Hematopoietic multipotent progenitor cell treated with erythropoietin and hydrocortisone succinate and interleukin-3 and kit ligand, for 6 days (in vitro differentiated cells): ENCODE data around the gene RELA.

Experiments
- DNase-seq: peaks from one replicate; pipeline ENCODE4 v3.0.0-alpha.2; 2015

RELA gene

DNA sequence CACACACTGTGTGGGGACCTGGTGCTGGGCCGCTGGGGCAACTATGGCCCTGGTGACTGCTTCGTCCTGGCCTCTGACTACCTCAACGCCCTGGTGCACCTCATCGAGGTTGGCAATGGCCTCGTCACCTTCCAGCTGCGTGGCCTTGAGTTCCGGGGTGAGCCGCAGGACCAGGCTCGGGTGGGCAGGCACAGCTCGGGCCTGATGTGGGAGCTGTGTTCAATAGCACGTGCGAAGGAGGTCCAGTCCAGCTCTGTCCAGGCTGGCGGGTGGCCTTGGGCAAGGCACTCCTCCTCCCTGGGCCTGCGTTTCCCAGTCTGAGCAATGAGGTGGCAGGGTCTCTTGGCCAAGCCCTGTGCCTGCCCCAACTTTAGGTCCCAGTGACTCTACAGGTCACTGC is 33.1 kb downstream of the RELA start:
- no peak for DNase-seq

DNA sequence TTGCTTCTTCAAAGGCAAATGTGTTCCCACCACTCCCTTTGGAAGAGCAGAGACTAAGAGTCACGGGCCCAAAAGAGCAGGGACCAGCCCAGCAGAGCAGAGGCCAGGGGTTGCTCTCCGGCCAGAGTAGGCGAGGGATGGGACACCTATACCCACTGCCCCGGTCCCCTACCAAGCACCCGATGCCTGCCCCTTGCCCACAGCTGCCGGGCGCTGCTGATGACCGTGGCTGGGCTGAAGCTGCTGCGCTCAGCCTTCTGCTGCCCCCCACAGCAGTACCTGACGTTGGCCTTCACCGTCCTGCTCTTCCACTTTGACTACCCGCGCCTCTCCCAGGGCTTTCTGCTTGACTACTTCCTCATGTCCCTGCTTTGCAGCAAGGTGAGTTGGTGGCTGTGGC is 35.5 kb downstream of the RELA start:
- DNase-seq, result no peak

DNA sequence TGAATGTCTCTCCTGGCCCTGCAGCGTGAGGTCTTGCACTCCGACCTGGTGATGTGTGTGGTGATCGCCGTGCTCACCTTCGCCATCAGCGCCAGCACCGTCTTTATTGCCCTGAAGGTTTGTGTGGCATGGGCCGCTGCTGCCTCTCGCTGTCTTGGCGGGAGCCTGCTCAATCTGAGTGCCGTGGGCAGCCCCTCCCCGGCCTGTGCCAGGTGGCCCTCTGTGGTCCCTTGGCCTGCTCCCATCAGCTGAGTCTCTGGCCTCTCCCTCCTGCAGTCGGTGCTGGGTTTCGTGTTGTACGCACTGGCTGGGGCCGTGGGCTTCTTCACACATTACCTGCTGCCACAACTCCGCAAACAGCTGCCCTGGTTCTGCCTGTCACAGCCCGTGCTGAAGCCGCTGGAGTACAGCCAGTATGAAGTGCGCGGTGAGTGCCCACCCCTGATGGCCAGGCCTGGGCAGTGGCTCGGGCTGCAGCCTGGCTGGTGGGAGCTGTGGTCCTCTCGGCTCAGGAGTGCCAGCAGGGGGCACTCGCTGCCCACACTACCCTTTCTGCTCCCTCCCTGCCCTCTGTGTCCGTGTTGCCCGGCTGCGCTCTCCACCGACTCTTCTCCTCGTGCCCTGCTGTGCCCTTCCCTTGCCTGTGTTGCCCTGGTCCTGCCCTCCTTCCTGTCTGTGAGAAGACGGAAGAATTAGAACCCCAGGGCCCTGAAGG is 36.9 kb downstream of the RELA start:
- DNase-seq, result peak; percentile 83

DNA sequence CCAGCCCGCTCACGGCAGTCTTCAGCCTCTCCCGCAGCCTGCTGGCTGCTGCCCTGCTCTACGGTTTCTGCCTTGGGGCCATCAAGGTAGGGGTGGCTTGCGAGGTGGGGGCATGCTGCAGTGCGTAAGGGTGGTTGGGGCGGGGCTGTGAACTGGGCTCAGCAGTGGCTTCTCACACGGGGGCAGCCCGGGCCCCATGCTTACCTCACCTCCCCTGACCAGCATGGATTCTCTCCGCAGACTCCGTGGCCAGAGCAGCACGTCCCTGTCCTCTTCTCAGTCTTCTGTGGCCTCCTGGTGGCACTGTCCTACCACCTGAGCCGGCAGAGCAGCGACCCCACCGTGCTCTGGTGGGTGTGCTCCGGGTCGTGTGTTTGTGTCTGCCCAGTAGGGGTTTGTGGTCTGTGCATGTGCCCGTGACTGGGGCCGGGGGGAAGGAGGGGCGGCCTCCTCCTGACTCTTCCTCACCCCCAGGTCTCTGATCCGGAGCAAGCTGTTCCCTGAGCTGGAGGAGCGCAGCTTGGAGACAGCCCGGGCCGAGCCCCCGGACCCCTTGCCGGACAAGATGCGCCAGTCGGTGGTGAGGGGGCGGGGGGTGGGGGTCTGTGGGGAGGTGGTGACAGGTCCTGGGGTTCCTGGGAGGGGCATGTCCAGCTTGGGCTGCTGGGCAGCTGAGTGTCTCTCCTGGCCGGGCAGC is 37.6 kb downstream of the RELA start:
- DNase-seq, result no peak

DNA sequence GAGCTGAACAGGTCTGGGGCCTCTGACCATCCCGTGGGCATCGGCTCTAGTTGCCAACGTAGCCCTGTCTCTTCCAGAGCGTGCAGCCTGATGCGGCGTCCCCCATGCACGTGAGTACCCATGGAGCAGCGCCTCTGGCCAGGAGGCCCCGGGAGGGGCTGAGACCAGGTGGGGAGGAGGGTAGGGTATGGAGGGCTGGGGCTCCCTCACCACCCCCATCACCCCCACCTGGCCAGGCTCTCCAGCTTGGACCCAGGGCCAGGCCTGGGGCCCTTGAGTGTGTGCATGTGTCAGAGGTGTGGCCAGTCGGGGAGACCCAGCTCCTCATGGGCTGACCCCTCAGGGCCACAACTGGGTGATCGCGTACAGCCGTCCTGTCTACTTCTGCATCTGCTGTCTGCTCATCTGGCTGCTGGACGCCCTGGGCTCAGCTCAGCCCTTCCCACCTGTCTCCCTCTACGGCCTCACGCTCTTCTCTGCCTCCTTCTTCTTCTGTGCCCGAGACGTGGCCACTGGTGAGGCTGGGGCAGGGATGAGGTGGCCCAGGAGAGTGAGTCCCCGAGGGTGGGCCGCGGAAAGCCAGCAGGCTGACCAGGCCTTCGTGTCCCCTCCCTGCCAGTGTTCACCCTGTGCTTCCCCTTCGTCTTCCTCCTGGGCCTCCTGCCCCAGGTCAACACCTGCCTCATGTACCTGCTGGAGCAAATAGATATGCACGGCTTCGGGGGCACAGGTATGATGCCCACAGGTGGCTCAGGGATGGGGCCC is 38.7 kb downstream of the RELA start:
- DNase-seq, result no peak

DNA sequence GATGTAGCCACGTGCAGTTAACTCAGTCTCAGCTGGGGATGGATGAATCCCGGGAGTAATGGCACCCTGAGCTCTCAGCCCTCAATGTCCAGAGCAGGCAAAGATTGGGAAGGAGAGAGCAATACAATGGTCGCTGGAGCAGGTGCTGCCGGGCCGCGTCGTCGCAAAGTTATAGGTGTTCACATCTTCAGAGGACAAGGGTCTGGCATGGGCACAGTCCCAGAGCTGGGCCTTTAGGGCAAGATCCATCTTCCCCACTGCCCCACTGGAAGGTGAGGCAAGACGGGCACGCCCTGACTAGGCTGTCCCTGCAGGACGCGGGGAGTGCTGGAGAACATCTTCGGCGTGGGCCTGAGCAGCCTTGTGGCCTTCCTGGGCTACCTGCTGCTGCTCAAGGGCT is 39.5 kb downstream of the RELA start:
- DNase-seq, result no peak

DNA sequence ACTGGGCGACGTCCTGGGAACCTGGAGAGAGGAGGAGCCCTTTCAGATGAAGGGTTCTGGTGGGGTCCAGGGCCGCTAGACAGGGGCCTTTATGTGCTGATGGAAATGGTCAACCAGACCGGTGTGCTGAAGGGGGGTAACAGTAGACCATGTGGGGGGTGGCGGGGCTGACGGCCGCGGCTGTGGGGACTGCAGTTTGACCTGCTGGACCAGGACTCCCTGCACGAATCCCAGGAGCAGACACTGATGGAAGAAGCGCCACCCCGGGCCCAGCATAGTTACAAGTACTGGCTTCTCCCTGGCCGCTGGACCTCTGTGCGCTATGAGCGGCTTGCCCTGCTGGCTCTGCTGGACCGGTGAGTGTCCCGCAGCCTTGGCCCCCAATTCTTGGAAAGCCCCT is 40.7 kb downstream of the RELA start:
- DNase-seq, result no peak

DNA sequence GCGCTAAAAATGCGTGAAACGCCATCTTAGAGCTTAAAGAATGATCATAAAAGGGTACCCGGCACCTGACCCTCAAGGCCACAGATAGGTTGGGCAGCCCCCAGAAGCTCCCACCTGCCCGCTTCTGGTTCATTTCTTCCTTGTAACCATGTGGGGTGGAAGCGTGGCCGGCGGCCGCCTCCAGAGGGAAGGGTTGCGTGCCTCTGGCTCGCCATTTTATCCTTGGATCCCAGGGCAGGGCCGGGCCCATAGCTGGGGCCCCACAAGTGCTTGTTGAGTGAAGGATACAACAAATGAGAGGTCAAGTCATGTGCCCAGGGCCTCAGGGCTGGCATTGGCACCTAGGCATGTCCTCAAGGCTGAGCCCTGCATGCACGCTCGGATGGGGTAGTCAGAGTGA is 41.3 kb downstream of the RELA start:
- DNase-seq, result no peak

DNA sequence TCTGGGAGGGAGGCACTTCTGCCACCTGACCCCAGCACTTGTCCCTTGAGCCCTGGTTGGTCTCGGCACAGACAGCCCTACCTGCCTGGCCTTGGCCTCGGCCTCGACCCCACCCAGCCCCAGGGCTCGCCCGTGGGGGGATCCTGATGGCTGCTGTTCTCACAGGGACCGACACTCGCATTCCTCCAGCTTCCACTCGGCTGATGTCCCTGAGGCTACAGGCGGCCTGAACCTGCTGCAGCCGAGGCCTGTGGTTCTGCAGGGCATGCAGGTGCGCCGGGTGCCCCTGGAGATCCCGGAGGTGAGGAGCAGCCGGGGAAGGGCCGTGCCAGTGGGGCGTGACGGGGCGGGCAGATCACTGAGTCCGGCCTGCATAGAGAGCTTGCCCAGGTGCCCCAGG is 42.0 kb downstream of the RELA start:
- DNase-seq, result no peak

DNA sequence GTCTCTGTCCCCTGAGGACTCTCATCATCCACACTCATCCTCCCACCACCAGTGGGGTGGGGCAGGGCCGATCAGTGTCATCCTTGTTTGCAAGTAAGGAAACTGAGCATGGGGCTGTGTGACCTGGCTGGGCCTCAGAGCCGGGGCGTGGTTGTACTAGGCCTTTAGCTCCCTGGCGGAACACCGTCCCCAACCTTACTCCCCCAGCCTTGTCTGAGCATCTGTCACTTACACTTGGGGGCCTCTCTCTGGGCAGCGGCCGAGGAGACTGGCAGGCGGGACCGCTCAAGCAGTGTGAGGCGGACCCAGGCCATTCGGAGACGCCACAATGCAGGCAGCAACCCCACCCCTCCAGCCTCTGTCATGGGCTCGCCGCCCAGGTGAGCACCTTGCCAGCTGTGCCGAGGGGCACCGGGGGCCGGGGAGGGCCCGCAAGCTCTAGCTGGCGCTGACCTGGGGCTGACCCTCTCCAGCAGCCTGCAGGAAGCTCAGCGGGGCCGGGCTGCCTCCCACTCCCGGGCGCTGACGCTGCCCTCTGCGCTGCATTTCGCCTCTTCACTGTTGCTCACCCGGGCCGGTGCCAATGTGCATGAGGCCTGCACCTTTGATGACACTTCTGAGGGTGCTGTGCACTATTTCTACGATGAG is 43.3 kb downstream of the RELA start:
- no peak for DNase-seq

DNA sequence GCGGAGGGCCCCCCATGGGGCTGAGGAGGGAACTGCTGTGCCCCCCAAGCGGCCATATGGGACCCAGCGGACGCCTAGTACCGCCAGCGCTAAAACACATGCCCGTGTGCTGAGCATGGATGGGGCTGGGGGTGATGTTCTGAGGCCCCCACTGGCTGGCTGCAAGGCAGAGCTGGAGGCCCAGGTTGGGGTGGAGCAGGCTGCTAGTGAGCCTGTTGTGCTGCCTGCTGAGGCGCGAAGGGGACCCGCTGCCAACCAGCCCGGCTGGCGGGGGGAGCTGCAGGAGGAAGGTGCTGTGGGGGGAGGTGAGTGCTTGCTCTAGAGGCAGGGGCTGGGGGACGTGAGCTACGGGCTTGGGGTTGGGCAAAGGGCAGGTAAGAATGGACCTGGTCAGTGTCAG is 44.0 kb downstream of the RELA start:
- DNase-seq, result no peak

DNA sequence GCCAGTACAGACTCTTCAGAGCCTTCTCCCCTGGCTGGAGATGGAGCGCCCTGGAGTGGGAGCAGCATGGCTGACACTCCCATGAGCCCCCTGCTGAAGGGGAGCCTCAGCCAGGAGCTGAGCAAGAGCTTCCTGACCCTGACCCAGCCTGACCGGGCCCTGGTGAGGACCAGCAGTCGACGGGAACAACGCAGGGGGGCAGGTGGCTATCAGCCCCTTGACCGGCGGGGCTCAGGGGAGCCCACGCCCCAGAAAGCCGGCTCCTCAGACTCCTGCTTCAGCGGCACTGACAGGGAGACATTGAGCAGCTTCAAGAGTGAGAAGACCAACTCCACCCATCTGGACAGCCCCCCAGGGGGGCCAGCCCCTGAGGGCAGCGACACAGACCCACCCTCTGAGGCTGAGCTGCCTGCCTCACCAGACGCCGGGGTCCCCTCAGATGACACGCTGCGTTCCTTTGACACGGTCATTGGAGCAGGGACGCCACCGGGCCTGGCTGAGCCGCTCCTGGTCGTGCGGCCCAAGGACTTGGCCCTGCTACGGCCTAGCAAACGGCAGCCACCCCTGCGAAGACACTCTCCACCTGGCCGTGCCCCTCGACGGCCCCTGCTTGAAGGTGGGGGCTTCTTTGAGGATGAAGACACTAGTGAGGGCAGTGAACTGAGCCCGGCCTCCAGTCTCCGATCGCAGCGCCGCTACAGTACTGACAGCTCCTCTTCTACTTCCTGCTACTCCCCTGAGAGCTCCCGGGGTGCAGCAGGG is 44.5 kb downstream of the RELA start:
- DNase-seq, result no peak

DNA sequence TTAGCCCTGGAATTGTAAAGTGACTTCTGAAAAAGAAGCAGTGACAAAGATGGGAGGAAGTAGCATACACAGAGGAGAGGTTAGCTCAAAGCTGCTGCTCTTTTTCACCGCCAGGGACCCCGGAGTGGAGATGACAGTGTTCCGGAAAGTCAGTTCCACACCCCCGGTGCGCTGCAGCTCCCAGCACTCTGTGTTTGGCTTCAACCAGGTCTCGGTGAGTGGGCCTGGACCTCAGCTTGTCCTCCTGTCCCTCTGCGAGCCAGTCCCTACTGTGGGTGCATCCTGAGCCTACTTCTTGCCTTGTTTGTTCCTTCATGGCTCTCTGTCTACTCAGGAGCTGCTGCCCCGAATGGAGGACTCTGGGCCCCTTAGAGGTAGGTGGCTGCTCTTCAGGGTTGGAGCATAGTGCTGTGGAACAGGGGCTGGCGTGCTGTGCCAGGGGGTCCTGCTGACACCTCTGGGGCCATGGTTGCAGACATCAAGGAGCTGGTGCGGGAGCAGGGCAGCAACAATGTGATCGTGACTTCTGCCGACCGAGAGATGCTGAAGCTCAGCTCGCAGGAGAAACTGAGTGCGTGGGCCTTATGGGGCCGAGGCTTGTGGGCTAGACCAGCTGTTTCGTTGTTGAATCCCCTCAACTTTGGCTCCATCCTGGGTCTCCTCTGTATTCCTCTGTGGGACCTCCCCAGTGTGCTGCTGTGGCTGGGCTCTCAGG is 45.4 kb downstream of the RELA start:
- DNase-seq, result no peak

DNA sequence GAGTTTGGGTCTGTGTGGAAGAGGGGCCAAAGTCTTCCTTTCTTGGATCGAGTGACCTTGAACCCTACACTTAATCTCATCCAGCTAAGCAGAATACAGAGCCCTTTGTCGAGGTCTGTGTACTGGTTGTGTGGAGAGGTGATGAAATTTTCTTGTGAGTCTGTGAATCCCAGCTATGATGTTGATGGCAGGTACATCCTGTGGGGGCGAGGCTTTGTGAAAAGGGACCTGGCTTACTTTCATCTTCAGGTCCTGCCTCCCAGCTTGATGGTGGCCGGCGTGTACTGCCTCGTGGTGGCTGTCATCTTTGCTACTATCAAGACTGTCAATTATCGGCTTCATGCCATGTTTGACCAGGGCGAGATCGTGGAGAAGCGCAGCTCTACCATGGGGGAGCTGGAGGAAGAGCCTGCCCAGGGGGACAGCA is 46.1 kb downstream of the RELA start:
- DNase-seq, result no peak

DNA sequence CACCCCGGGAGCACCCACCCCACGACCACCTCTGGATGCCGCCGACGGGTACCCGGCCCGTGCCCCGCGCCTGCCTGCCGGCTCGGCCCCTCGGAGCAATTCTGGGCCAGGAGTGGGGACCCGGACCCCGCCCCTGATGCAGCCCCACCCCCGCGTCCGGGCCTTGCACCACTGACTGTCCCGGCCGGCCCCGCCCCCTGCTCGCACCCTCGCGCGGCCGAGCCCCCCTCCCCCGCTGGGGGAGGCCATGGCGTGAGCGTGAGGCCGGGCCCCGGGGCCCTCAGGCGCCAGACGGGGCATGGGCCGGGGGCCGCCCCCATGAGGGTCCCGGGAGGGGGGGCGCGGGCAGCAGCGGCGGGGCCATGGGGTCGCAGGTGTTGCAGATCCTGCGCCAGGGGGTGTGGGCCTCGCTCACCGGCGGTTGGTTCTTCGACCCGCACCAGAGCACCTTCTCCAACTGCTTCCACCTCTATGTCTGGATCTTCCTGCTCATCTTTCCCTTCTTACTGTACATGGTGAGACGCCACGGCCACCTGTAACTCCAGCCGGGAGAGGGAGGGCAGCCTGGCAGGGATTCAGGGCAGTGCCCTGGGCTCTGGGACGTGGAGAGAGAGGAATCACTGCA is 46.7 kb downstream of the RELA start:
- DNase-seq, result peak; percentile 62

DNA sequence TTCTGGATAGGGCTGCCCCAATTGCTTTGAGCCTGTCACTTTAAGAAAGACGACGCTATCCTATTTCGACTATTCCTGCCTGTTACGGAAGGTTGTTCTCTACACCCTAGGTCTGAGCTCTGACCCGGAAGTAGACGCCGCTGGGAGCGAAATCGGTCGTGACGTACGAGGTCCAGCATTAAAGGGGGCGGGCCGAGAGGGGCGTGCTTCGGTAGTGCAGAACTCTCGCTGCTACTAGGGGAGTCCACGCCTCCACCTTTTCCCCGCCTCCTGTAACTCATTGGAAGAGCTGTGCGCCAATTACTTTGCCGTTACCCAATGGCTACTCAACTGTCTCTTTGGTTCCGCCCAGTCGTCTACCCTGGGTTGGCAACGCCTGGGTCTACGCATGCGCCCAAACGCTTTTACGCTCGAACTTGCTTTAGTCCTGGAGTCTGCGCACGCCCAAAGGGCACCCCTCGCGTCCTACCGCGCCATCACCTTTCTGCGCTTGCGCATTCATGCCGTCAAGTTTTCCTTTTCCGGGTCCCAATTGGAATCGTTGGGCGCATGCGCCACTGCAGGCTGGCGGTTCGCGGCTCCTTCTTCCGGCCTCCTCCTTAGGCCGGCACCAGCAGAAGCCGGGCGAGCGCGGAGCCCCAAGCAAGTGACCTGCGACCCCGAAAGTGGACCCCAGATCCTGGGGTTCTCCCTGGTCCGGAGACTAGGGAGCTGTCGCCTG is 47.3 kb downstream of the RELA start, which contains the start of gene PCNX3:
Gene PCNX3, plus strand, starts transcription at position 548 of the 721 bp plus-strand sequence. CDS start 536 bp downstream, outside the sequence.
- DNase-seq, result peak; percentile 100

DNA sequence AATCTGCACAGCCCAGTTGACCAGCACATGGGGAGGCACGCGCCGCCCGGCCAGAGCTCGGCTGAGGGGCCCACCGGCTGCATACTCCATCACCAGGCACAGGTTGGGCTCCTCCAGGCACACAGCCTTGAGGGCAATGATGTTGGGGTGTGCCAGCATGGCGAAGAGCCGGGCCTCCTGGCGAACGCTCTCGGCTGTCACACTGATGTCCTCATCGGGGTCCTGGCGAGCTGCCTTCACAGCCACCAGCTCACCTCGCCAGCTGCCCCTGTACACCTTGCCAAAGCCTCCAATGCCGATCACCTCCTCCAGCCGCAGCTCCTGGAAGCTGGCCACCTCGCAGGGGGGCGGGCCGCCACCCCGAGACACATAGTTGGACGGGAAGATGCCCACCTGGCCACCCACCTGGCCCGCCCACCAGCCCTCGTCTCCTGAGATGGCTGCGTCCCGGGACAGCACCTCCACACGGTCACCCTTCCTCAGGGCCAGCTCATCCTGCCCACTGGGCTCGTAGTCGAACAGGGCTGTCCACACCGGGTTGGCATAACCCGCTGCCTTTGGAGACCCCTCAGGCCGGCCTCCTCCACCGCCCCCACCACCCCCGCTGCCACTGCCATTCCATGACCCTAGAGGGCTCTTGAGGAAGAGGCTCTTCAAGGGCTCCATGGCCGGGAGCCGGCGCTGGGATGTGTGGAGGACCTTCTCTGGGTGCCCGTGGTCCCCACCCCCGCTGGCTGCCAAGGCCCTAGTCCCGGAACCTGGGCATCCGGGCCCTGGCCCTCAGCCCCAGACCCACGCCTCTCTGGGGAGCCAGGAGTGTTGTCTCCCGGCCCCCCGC is 49.4 kb downstream of the RELA start:
- DNase-seq, result peak; percentile 31

DNA sequence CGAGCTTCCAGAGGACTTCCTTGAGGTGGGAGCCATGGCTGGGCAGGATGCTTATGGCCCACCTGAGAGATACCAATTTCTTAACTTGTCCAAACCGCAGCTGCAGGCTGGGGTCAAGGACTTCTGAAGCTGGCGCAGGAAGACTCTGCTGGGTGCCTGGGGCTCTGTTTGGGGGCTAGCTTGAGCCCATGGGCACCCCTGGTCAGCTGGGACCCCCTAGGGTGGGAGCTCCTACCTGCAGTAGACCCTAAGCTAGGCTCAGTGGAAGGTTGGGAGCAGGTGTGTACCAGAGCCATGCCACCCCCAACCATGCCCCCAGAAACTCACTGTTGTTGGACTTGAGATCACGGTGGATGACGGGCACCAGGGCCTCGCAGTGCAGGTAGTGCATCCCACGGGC is 50.0 kb downstream of the RELA start:
- DNase-seq, result no peak

DNA sequence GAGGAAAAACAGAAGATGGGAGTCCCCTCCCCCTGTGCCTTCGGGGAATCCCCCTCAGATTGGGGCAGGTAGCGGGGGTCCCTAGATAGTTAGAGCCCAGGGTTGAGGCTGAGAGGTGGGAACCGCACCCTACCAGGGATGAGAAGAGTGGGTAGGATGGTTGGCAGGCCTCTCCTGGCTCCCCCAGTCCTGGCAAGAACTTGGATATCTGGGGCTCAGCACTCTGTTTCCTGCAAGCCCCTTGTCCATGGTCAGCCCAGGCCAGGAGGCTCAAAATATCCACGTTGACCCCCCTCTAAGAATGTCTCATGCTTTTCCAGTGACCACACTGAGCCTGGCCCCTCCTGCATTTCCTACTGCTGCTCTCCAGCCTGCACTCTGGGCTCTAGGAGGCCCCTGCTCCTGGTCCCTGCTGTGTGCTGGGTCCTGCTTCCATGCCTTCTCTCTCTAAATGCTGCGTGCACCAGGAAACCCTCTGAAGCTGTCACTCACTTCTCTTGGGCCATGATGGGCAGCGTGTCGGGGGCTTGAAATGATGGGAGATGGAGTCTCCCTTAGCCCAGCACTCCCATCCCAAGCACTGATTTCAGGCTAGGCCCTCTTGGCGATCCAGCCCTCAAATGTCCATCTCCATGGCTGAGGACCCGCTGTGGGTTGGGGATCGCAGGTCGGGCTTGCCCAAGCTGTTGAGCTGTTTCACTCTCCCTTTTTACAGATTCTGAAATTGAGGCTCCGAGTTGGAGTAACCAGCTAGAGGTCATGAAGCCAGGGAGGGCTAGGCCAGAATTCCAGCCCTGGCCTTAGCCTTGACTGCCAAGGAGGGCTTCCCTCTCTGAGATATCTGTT is 50.7 kb downstream of the RELA start:
- DNase-seq, result no peak
